HepG2 (cell line): ENCODE results near the gene NOXO1. TPM values are rescaled to one million over a fixed set of nuclear protein-coding genes. Genes with fewer than 3 reads are reported as not detected.

Experiments
- FLYWCH1 ChIP-seq: sonication (generic); formaldehyde crosslinking; IDR thresholded peaks from 2 replicates; pipeline ENCODE4 v1.8.1; 2023; ENCODE audit warnings: mild to moderate bottlenecking, missing genetic modification reagents
- GRHL1 ChIP-seq: sonication (generic); formaldehyde crosslinking; conservative IDR thresholded peaks from 2 replicates; pipeline ENCODE4 v1.8.0; 2022; ENCODE audit warnings: missing genetic modification reagents
- HNRNPL ChIP-seq: fragments of 200-400 bp; formaldehyde crosslinking; IDR thresholded peaks from 2 replicates; pipeline ENCODE4 v1.6.1; 2017; ENCODE audit warnings: mild to moderate bottlenecking, low read depth, low read length
- NONO ChIP-seq, 2 experiments: fragments of 450-650 bp in 1 of 2; sonication (generic) in 1 of 2; formaldehyde crosslinking in 1 of 2; IDR thresholded peaks in 1 of 2; conservative IDR thresholded peaks in 1 of 2; 2 replicates each; pipeline versions ENCODE4 v1.6.1 to v1.8.0; 2017 to 2022; ENCODE audit warnings: mild to moderate bottlenecking in 1 of 2, missing genetic modification reagents in 1 of 2, moderate library complexity in 1 of 2
- RNF2 ChIP-seq: fragments of 450-650 bp; conservative IDR thresholded peaks from 2 replicates; pipeline ENCODE4 v1.6.1; 2016; ENCODE audit warnings: low read depth
- THAP9 ChIP-seq: sonication (generic); formaldehyde crosslinking; IDR thresholded peaks from 2 replicates; pipeline ENCODE4; 2020; ENCODE audit warnings: missing genetic modification reagents, mild to moderate bottlenecking, borderline replicate concordance
- ZBTB1 ChIP-seq: sonication (generic); formaldehyde crosslinking; IDR thresholded peaks from 2 replicates; pipeline ENCODE4 v1.4.0; 2020; ENCODE audit warnings: missing genetic modification reagents, borderline replicate concordance
- ZIK1 ChIP-seq: sonication (generic); formaldehyde crosslinking; IDR thresholded peaks from 2 replicates; pipeline ENCODE4 v1.5.0; 2020; ENCODE audit warnings: mild to moderate bottlenecking, low read depth, missing genetic modification reagents, borderline replicate concordance
- ZNF180 ChIP-seq: sonication (generic); formaldehyde crosslinking; IDR thresholded peaks from 2 replicates; pipeline ENCODE4 v1.4.0; 2020; ENCODE audit warnings: low read depth, missing genetic modification reagents, borderline replicate concordance
- ZNF44 ChIP-seq: sonication (generic); formaldehyde crosslinking; IDR thresholded peaks from 2 replicates; pipeline ENCODE4 v1.5.1; 2020; ENCODE audit warnings: mild to moderate bottlenecking, missing genetic modification reagents
- ZNF710 ChIP-seq: sonication (generic); formaldehyde crosslinking; IDR thresholded peaks from 2 replicates; pipeline ENCODE4 v1.5.0; 2020; ENCODE audit warnings: mild to moderate bottlenecking, missing genetic modification reagents, borderline replicate concordance
- ZSCAN21 ChIP-seq: sonication (generic); formaldehyde crosslinking; IDR thresholded peaks from 2 replicates; pipeline ENCODE4 v1.8.0; 2022; ENCODE audit warnings: mild to moderate bottlenecking, missing genetic modification reagents, moderate library complexity, borderline replicate concordance
- polyA plus RNA-seq, 8 experiments: library from polyadenylated mRNA; depleted of rRNA in 3 of 8; stranded (reverse) in 7 of 8; unstranded in 1 of 8; fragments of >200 nt; fragmentation: Illumina TruSeq in 4 of 8; extraction: Trizol in 4 of 8; gene quantifications; 2 replicates each; pipeline versions ENCODE4 v1.2.1 to v1.2.3, GENCODE V29; 2011 to 2016; ENCODE audit warnings: low read depth in 4 of 8, missing spikeins in 1 of 8, mixed read lengths in 1 of 8; ENCODE audit not compliant: insufficient read depth in 1 of 8
- total RNA-seq, 5 experiments: library from RNA; depleted of rRNA; stranded (reverse); fragments of >200 nt; fragmentation: Illumina TruSeq; extraction: Trizol; gene quantifications; 2 replicates each; pipeline ENCODE4 v1.2.3, GENCODE V29; 2016; ENCODE audit warnings: low read depth in 1 of 5
- TF ChIP-seq, protein P1 (sequence below): sonication (generic); formaldehyde crosslinking; IDR thresholded peaks from 2 replicates; pipeline ENCODE4 v1.4.0; 2020; ENCODE audit warnings: missing genetic modification reagents
- TF ChIP-seq, protein P2 (sequence below): sonication (generic); formaldehyde crosslinking; conservative IDR thresholded peaks from 2 replicates; pipeline ENCODE4 v1.4.0; 2020; ENCODE audit warnings: mild to moderate bottlenecking, missing genetic modification reagents, moderate library complexity

Gene NOXO1
- total and polyA plus RNA-seq, 2 of the 13 experiments (the other 11 are each of a cell fraction or from before 2014, with no cell fraction given), result 0.69 to 1.4 TPM

- TF ChIP-seq THAP9 (no peak), HNRNPL (0 out of 2 replicates have a peak, but pooled peaks have one; percentile 54), NONO (IDR thresholded peaks at IDR 0.05) (no peak), NONO (CRISPR knock-in tag; conservative IDR thresholded peaks at IDR 0.05) (peak; percentile 46; the same call in 1 of the 2 replicates), ZNF180 (CRISPR knock-in tag) (no peak), ZIK1 (CRISPR knock-in tag) (no peak), ZNF44 (CRISPR knock-in tag) (no peak), ZBTB1 (CRISPR knock-in tag) (no peak), GRHL1 (no peak), FLYWCH1 (CRISPR knock-in tag) (no peak), RNF2 (no peak), ZSCAN21 (CRISPR knock-in tag) (no peak), ZNF710 (no peak)
- TF ChIP-seq, protein P1, sequence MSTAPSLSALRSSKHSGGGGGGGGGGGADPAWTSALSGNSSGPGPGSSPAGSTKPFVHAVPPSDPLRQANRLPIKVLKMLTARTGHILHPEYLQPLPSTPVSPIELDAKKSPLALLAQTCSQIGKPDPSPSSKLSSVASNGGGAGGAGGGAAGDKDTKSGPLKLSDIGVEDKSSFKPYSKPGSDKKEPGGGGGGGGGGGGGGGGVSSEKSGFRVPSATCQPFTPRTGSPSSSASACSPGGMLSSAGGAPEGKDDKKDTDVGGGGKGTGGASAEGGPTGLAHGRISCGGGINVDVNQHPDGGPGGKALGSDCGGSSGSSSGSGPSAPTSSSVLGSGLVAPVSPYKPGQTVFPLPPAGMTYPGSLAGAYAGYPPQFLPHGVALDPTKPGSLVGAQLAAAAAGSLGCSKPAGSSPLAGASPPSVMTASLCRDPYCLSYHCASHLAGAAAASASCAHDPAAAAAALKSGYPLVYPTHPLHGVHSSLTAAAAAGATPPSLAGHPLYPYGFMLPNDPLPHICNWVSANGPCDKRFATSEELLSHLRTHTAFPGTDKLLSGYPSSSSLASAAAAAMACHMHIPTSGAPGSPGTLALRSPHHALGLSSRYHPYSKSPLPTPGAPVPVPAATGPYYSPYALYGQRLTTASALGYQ, result no peak
- TF ChIP-seq, protein P2, sequence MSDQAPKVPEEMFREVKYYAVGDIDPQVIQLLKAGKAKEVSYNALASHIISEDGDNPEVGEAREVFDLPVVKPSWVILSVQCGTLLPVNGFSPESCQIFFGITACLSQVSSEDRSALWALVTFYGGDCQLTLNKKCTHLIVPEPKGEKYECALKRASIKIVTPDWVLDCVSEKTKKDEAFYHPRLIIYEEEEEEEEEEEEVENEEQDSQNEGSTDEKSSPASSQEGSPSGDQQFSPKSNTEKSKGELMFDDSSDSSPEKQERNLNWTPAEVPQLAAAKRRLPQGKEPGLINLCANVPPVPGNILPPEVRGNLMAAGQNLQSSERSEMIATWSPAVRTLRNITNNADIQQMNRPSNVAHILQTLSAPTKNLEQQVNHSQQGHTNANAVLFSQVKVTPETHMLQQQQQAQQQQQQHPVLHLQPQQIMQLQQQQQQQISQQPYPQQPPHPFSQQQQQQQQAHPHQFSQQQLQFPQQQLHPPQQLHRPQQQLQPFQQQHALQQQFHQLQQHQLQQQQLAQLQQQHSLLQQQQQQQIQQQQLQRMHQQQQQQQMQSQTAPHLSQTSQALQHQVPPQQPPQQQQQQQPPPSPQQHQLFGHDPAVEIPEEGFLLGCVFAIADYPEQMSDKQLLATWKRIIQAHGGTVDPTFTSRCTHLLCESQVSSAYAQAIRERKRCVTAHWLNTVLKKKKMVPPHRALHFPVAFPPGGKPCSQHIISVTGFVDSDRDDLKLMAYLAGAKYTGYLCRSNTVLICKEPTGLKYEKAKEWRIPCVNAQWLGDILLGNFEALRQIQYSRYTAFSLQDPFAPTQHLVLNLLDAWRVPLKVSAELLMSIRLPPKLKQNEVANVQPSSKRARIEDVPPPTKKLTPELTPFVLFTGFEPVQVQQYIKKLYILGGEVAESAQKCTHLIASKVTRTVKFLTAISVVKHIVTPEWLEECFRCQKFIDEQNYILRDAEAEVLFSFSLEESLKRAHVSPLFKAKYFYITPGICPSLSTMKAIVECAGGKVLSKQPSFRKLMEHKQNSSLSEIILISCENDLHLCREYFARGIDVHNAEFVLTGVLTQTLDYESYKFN (CRISPR knock-in tag), result peak; percentile 72; the same call in 1 of the 2 replicates
These were observed 3.3 kb upstream of the NOXO1 start (continued) for GRCh38 chr16:1984347-1985225.
